Stimulated activated CD4-positive, alpha-beta T cell treated with anti-CD3 and anti-CD28 coated beads, Interleukin-2, amount 100 ng/mL, for 4 hours (primary cell): ENCODE data around the gene MMP28.

Source experiments
- DNase-seq: peaks from one replicate; pipeline ENCODE4 v3.0.0-alpha.2; 2020; ENCODE audit warnings: low read depth

MMP28 gene

DNA sequence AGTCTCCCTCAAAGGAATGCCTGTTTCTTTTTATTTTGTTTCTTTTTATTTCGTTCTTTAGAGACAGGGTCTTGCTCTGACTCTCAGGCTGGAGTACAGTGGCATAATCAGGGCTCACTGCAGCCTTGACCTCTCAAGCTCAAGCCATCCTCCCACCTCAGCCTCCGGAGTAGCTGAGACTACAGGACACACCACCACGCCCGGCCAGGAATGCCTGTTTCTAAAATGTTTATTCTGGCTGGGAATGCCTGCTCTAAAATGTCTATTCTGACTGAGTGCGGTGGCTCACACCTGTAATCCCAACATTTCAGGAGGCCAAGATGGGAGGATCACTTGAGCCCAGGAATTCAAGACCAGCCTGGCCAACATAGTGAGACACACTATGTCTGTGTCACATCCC is 2.5 kb upstream of the MMP28 start:
- DNase-seq: no peak

DNA sequence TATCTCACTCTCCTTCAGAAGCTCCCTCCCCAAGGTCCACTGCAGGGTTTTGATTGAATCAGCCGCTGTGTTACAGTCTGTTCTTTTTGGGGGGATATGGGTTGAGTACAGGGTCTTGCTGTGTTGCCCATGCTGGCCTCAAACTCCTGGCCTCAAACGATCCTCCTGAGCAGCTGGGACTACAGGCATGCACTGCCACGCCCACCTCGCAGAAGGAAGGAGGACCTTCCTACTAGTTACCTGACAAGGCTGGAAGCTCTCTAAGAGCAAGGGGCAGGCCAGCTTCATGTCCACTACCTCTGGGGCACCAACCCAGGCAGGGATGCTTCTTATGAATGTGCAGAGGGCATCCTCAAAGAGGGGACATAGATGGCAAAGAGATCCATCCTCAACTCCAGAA is 1.9 kb upstream of the MMP28 start:
- DNase-seq: no peak

DNA sequence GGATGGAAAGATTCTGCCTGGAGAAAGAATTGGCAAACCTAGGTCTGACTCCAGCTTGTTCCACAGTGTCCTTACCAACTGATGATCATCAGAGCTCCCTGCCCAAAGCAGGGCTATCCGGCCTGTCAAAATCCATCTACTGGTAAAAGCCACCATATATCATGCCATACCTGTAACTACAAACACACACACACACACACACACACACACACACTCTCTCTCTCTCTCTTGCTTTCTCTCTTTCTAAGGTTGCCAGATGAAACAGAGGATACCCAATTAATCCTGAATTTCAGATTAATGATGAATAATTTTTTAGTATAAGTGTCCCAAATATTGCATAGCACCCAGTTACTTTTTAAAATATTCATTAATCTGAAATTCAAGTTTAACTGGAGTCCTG is 1.5 kb upstream of the MMP28 start:
- no peak for DNase-seq

DNA sequence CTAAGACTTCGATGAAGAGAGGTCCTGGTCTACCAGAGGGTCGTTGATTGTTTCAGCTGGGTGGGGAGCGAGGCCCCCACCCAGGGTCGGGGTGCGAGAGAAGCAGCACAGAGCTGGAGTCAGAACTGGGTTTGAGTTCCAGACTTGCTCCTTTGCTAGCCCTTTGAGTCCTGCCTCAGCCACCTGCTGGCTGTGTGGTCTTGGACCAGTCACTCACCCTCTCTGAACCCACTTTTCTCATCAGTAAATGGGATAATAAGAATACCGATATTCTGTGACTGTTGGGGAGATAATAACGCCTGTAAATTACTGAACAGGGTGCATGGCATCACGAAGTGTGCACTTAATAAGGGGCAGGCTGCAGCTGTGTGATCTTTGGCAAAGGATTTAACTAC is 427 bp upstream of the MMP28 start:
- no peak for DNase-seq

DNA sequence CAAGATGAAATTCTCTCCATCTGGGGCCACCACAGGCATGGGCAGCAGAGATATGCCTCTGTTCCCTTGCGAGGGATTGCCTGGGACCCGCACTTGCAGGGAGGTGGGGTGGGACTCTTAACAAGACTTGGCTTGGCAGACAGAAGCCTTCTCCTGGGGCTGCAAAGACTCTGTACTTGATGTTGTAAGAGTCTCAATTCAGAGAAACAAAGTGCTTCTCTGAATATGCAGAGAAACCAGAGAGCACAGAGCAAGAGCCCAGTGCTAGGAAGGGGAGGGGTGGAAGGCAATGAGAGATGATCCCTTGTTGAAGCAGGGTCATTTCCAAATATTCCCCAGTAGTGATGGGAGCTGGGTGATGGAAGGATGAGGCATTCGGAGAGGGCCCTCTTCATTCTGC is 2.2 kb downstream of the MMP28 start:
- no peak for DNase-seq

DNA sequence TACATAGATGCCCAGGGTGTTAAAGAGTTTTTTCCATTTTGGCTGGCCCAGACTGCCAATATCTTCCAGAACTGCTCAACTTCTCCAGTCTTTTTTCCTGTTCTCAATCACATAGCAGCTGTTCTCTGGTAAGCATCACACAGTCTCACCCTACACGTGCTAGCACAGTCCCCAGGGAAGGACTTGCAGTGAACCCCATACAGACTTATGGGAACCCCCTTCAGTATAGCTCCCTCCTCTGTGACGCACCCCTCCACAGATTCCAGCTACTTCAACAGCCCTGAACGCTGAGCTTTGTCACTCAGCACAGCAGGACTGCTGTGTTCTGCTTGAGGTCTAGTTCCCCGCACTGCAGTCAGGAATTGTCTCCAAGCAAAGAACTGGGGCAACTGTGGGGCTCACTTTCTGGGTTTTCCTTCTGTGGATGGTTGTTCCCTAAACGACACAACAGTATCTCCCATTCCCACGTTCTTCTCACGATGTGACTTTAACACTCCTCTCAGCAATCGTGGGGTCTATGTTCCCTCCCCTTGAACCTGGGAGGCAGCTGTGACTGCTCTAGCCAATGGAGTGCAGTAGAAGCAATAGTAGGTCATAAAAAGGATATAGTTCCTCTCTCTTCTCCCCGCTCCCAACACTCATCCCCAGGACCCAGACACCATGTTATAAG is 3.6 kb downstream of the MMP28 start:
- DNase-seq: no peak

DNA sequence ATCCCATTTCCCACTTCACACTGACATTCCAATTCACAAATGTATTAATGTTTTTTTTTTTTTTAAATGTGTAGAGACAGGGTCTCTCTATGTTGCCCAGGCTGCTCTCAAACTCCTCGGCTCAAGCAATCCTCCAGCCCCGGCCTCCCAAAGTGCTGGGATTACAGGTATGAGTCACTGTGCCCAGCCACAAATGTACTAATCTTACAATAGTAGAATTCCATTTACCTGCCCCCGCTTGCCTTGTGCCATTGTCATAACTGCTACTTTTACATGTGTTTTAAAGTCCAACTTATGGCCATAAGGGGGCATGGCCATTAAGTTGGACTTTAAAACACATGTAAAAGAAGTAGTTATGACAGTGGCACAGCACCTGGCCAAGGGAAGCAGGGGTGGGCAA is 4.6 kb downstream of the MMP28 start:
- no peak for DNase-seq

DNA sequence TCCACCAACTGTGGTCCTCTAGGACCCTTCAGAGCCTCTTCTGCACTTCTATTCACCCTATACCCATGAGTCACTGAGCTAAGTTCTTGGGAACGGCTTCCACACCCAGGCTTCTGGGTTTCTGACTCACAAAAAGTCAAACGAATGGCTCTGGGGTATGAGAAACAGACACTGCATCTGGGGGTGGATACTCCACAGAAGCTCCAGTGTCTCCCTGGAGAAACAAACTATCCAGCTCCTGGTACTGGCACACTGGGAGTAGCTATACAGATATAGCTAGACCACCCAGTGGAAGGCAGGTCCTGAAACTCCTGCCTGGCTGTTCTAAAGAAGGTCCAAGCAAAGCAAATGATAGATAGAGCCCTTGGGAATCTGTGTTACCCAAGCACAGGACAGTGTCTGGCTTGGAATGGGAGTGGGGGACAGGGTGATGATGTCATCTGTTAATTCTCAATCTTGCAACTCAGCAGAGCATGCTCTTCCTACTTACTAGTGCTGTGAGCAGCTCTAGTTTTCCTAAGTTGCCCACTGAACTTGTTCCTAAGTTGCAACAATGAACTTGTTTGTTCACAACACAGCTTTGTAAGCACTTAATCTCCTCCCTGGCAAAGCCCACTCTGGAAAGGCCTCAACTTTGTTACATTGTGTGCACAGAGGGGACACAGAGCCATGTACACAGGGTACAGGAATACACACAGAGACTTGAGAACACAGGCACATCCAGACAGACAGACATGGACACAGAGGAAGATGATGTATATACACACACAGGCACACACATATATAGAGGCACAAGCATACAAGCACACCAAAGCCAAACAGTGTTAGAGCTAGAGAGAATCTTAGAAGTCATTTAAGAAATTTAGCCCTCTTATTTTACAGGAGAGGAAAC is 6.7 kb downstream of the MMP28 start:
- no peak for DNase-seq

DNA sequence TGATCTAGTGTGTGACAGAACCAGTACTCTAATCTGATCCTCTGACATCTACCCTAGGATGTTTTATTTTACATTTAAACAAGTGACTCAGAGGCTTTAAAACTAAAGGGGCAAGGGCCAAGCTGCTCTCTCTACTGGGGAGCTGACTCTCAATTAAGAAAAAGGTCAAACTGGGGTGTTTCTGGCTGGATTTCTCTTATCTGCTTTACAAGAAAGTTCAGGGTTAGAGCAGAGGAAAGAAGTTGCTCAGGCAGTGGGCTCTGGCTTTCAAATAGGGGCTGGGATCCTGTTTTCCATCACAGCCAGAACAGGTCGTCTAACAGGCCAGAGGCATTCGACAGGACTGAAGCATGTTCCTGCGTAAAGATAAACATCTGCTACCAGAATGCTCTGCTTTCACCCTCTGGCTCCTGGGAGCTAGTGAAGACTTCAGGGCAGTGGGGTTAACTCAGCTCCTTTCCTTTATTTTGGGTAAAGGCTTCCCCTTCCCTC is 8.5 kb downstream of the MMP28 start:
- DNase-seq: no peak

DNA sequence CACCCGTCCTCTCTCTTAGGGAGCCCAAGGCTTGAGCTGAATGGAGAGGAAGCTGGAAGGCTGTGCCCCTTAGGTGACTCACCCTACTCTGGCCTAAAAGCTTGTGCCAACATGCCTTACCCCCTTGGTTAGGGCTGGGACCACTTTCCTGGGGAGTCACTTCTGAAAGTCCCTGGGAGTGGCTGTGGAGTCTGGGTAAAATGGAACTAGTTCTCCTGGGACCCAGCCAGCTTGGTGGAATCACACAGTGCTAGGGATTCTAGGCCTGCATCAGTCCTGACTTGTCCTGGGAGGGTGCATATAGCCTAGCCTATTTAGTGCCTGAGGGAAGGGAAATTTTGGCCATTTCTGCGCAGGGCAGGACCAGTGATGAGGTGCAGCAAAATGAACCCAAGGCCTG is 10.5 kb downstream of the MMP28 start:
- DNase-seq: no peak

DNA sequence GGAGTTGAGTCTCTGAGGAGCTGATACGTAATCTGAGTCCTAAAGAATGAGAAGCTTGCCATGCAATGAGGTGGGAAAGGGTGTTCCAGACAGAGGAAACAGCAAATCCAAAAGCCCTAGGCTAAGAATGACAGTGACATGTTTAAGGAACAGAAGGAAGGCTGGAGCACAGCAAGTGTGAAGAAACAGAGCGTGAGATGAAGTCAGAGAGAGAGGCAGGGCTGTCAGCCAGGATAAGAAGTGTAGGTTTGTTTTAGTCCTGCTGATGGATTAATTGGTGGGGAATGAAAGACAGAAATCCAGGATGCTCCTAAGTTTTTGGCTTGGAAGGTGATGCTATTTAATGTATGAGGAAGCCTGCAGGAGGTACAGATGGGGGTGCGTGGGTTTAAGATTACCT is 14.5 kb downstream of the MMP28 start:
- DNase-seq: no peak

DNA sequence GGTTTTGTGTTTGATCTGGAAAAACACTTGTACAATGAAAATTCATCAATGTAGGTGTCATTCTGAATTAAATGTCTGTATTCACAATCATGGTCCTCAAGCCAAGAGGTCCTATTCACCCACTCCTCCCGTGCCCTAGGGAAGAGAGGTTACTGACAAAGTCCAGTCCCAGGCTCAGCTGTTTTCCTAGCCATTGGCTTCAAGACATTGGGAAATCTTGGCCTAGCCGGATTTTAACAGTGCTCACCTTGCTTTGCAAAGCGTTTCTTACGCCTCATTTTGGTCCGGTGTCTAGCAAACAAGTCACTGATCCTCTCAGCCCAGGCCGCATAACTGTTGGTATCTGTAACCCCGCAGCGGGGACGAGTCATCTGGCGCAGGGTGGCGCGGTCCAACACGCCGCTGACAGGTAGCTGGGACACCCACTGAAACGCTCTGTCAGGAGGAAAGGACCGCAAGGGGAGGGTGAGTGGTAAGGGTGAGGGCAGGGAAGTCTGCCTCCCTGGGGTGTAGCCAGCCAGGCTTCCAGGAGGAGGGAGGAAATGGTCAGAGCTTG is 16.7 kb downstream of the MMP28 start:
- no peak for DNase-seq

DNA sequence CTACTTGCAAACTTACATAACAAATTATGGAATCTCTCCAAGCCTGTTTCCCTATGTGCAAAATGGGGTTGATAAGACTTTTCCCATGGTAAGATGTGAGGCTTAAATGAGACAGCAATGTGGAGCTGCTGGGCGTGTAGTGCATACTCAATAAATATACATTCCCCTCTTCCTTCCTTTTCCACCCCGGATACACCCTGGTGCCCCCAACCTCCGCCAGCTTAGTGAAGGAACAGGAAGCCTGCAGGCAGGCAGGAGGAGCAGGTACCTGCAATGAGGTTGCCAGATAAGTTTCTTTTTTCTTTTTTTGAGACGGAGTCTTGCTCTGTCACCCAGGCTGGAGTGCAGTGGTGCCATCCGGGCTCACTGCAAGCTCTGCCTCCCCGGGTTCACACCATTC is 19.9 kb downstream of the MMP28 start:
- DNase-seq: no peak

DNA sequence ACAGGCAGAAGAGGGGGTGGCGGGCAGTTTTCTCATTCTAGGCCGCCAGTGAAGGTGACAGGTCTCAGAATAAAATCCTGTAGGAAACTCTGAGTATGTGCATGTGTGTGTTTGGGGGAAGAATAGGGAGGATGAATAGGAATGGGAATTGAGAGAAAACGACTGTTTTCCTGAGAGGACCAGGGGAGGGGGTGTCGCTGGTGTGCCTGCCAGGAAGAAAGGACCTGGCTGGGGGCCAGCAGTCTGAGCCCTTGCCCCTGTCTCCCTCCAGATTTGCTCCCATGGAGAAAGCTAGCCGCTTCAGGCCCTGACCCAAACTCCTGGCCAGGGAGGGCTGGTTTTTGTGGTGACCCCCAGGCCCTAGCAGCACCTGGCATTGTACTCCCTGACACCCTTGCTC is 20.4 kb downstream of the MMP28 start:
- no peak for DNase-seq

DNA sequence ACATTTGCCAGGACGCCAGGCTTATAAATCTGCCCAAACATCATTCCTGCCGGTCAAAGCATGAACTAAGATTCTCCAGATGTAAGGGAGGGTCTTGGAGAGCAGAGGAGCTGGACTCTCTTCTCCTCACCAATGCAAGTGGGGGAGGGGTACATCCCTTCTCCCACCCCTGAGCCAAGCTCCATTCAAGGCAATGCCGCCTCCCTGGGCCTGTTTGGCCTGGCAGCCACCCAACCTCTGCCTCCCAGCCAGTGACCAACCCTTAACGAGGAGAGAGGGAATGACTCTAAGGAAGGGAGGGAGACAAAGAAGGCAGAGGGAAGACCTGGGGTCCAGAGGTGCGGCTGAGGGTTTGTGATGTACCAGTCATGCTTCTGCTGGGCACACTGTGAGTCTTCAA is 20.9 kb downstream of the MMP28 start:
- no peak for DNase-seq

DNA sequence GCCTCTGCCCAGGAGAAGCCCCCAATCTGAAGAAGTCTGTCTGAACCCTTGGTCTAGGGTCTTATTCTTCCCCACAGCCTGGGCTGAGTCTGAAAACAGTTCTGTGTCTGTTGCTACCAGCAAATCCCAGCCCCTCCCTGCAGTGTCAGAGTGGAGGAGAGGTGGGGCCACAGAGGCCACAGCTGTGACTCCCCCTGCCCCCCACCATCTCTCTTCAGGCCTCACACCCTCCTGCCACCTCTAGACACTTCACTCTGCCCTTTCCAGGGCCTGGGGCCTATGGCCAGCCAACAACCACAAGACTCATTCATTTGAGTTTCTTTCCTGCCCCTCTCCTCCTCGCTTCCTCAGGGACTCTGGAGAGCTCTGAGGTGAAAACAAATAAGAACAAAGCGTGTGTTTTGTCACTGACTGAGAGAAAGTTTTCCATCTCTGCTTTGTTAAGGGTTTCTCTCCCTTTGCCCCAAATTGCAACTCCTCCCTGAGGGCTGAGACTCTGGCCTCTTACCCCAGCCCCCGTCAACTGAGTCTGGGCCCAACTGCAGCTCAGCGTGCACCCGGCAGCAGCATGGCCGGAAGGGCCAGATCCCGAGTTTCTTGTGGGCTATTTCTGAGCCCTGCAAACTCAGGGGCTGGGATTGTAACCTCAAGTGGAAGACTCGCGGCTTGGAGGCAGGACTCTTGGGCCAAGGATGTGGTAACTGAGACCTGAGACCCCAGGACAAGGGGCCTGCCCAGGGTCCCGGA is 21.6 kb downstream of the MMP28 start:
- DNase-seq: no peak

DNA sequence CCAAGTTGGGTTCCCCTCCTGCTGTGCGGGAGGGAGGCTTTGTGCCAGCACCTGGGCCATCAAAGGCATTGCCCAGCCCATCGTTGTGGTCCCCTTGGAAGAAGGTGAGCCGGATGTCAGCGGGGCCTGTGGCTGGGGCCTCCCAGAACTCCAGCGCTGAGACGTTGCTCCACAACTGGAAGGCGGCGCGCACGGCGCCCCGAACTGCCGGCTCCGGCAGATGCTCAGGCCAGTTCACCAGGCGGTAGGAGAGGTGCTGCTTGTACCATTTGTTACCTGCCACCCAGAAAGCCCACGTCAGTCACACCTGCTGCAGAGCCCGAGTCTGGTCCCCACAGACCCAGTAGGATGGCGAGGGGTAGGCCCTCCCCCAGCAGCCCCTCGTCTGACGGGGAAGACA is 22.3 kb downstream of the MMP28 start:
- no peak for DNase-seq

DNA sequence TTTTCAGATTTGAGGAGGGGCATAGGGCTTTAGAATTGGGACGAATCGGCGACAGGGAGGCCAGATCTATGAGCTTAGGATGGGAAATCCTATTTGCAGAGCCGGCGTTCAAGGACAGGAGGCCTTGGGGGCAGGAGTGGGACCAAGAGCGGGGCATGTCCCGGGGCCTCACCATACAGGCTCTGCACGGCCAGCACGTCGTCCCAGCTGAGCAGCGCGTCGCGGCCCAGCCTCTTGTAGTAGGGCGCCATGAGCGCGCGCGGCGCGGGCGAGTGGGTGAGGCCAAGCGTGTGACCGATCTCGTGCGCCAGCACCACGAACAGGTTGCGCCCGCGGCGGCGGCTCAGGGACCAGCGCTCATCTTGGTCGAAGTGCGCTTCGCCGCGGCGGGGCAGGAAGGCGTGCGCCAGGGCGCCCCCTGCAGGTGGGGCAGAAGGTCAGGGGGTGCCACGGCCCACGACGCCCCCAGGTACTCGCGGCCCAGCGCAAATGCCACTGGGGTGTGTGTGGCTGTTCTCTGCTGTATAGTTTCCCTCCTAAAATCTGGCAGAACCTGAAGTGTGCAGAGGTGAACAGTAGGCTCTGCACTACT is 25.4 kb downstream of the MMP28 start:
- no peak for DNase-seq

DNA sequence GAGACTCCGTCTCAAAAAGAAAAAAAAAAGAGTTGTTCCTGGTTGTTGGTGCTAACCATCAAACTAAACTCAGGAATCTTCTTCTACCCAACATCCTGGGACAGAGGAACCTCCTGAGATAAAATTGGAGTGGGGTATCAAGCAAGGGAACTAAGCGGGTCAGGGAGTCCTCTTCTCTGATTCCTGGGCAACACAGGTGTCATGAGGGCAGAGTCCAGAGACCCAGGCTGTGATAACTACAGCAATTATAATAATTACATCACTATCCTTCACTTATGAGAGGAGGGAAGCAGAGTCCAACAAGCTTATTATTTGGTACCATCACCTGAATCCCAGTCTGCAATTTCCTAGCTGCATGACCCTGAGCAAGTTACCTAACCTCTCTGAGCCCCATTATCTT is 26.6 kb downstream of the MMP28 start:
- no peak for DNase-seq

DNA sequence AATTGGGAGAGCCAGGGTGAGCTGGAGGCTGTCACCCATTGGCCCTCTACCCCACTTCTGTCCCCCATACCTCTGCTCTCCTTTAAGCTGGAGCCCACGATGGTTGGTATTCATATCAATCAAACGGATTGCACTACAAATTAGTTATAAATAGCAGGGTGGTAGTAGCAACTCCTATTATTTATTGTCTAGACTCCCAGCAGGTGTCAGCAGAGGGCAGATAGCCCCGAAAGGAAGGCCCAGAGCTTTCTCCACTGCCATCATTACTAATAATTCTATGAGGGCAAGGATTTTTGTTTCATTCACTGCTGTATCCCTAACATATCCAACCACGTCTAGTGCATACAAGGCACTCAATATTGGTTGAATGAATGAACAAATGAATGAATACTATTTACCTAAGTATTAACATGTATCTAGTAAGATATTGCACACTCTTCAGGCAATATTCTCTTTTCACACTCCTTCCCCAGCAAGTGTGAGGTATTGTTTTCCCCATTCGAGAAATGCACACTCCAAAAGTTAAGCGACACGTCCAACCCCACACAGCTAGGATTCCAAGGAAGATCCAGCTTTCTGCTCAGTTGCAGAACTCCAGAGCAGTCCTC is 28.4 kb downstream of the MMP28 start:
- peak; percentile 16 for DNase-seq

DNA sequence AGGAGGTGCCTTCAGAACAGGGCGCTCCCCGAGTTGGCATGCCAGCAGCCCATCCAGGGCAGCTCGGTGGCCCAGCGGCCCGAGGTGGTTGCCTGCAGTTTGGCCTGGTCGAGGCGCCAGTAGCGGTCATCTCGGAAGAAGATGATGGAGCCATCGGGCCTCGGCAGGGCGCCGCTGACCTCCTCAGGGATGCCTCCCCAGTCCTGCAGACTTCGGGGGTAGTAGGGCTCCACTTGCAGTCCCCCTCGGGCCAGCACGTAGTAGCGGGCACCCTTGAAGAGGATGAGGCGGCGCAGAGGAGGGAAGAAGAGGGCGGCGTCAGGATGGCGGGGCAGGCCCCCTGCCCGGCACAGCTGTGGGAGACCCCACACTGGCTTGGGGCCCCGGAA is 29.0 kb downstream of the MMP28 start:
- DNase-seq: no peak
